Adrenal gland (tissue), 5 donors: ENCODE results near the gene KCNH1.

Experiments used
- CTCF ChIP-seq, 6 experiments: fragments of 450-650 bp in 4 of 6; fragments of 200-600 bp in 2 of 6; sonication (generic) in 1 of 6; IDR thresholded peaks; 1 replicate in 5 of 6; 2 replicates in 1 of 6; pipeline versions ENCODE4 v1.5.1 to v1.8.0; 2016 to 2021; ENCODE audit warnings: antibody characterized with exemption in 6 of 6, mild to moderate bottlenecking in 2 of 6, moderate library complexity in 1 of 6
- POLR2A ChIP-seq, 2 donors: fragments of 450-650 bp; IDR thresholded peaks; one replicate each; pipeline ENCODE4 v1.6.1; 2017; ENCODE audit warnings: antibody characterized with exemption in 2 of 2, mild to moderate bottlenecking in 2 of 2, moderate library complexity in 1 of 2
- donor health status: DM: no; HTN: no; CAD: no.

- TF ChIP-seq CTCF (IDR thresholded peaks at IDR 0.05): no peak
- TF ChIP-seq POLR2A (IDR thresholded peaks at IDR 0.05): no peak
These were observed 257.7 kb downstream of the KCNH1 start for GRCh38 chr1:210876275-210876674.
